Measurements from ENCODE around the gene TPRKB. TPM values are rescaled to one million over a fixed set of nuclear protein-coding genes. Genes with fewer than 3 reads are reported as not detected.
"Not testable (repeated sequence)": the region's sequence is repeated elsewhere in the genome, so short reads cannot be mapped to it uniquely, and the experiment has no call there.

The TPRKB gene
- polyA plus RNA-seq, 6 donors from 2014 or later: 71.0 to 96.4 (median 86.0) TPM

DNA sequence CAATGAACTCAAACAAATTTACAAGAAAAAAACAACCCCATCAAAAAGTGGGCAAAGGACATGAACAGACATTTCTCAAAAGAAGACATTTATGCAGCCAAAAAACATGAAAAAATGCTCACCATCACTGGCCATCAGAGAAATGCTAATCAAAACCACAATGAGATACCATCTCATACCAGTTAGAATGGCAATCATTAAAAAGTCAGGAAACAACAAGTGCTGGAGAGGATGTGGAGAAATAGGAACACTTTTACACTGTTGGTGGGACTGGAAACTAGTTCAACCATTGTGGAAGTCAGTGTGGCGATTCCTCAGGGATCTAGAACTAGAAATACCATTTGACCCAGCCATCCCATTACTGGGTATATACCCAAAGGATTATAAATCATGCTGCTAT lies 10.5 kb downstream of the TPRKB start:
- not testable (repeated sequence) for H3K4me1 Mint-ChIP-seq; ATAC-seq (ENCODE audit: low read depth in 2 of 2); H3K27me3 Mint-ChIP-seq; H3K4me3 Mint-ChIP-seq; H3K27ac Mint-ChIP-seq; H3K9me3 Mint-ChIP-seq; DNase-seq
- peaks cover 10 to 17% of the 10 kb centered on the region in 2 donors for H3K36me3 Mint-ChIP-seq

- peaks cover 0 to 17% (median 8%) of the 10 kb centered on the region in 7 donors for H3K9me3 Mint-ChIP-seq
- H3K27ac Mint-ChIP-seq: no peak overlapping the region
- DNase-seq (no peak), ATAC-seq (ENCODE audit: low read depth in 2 of 2) (no peak)
- peak overlapping the region in 1 of 8 donors; percentile 3 for H3K4me3 Mint-ChIP-seq
- peaks cover 13 to 17% (median 16%) of the 10 kb centered on the region in 3 donors for H3K27me3 Mint-ChIP-seq
- H3K4me1 Mint-ChIP-seq: no peaks in the 10 kb centered on the region
- peaks cover 0 to 16% of the 10 kb centered on the region in 2 donors for H3K36me3 Mint-ChIP-seq
These were observed 18.1 kb downstream of the TPRKB start for GRCh38 chr2:73718851-73719621.

DNA sequence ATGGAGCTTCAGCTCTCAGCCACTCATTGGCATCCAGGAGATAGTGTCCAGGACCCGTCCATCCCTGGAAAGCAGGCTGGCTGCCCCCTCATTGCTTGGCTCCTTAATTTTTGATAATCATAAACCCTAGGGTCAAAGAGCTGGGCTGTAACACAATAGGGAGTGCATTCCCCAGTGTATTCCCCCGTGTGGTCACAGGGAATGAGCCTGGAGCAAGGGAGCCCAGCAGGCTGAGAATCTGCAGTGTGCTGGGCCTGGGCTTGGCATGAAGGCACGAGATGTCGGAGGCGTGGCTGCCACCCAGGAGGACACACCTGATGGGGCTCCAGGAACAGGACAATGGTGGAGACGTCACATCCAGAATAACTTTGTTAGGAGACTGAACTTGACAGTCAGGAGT lies 18.7 kb downstream of the TPRKB start:
- H3K27ac Mint-ChIP-seq: no peak overlapping the region
- no peak for ATAC-seq (ENCODE audit: low read depth in 2 of 2)
- H3K27me3 Mint-ChIP-seq: peaks cover 17 to 23% (median 22%) of the 10 kb centered on the region in 3 donors
- H3K4me3 Mint-ChIP-seq: no peak overlapping the region
- H3K36me3 Mint-ChIP-seq: peaks cover 0 to 22% of the 10 kb centered on the region in 2 donors
- no peak for DNase-seq
- H3K9me3 Mint-ChIP-seq: peaks cover 4 to 22% (median 12%) of the 10 kb centered on the region in 7 donors
- H3K4me1 Mint-ChIP-seq: no peaks in the 10 kb centered on the region

- not testable (repeated sequence) for H3K4me3 Mint-ChIP-seq; ATAC-seq (ENCODE audit: low read depth in 2 of 2); H3K27ac Mint-ChIP-seq; H3K4me1 Mint-ChIP-seq; DNase-seq
- Mint-ChIP-seq H3K36me3 (peaks cover 0 to 20% of the 10 kb centered on the region in 2 donors), H3K27me3 (peaks cover 18 to 25% (median 24%) of the 10 kb centered on the region in 3 donors), H3K9me3 (peaks cover 5 to 26% (median 12%) of the 10 kb centered on the region in 7 donors)
These were observed 19.4 kb downstream of the TPRKB start for GRCh38 chr2:73717695-73718094.

DNA sequence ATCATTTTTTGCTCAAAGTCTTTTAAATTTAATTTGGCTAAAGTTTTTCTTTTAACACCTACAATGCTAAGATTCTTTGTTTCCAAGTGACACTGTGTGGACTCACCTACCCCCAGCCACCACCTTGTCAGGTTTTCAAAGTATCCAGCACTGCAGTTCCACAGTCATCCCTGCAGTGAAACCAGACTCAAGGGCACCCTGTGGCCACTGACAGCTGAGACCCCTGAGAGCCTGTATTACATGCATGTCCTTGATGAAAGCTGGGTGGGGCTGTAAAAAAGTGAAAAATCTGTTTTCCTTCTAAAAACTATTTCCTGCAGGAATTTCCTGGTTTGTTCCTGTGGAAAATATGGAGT lies 19.9 kb downstream of the TPRKB start:
- H3K4me3 Mint-ChIP-seq: no peak overlapping the region
- peaks cover 0 to 16% of the 10 kb centered on the region in 2 donors for H3K36me3 Mint-ChIP-seq
- H3K9me3 Mint-ChIP-seq: peaks cover 5 to 30% (median 16%) of the 10 kb centered on the region in 7 donors
- H3K27me3 Mint-ChIP-seq: peaks cover 23 to 25% (median 24%) of the 10 kb centered on the region in 3 donors
- no peak for DNase-seq
- ATAC-seq (ENCODE audit: low read depth in 2 of 2): no peak
- no peak overlapping the region for H3K27ac Mint-ChIP-seq
- H3K4me1 Mint-ChIP-seq: no peaks in the 10 kb centered on the region

DNA sequence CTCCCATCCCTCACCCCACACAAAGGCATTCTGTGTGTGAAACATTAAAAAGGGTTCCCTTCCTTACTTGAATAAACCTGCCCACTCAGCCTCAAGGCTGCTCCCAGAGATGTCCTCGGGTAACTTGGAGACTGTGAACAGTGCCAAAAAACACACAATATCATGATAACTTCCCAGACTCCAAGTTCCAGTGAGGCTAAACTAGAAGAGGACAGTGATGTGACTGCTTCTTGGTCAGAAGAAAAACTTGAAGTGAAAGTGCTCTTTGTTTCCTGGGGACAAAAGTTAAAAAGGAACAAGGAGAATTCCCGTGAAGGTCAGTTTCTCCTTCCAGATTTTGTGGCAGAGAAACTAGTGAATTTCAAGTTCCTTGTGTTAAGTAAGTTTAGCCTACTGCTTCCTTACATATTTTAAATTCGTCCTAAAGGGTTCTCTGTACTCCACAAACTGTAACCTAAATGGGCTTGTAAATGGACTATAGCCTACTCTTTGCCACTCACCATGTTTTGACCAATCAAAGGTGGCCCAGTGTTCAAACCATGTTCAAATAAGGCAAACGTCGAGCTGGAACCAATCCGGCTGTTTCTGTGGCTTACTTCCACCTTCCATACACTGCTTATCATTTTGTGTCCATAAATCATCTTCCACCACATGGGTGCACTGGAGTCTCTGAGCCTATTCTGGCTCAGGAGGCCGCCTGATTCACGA lies 20.4 kb downstream of the TPRKB start:
- DNase-seq: no peak

DNA sequence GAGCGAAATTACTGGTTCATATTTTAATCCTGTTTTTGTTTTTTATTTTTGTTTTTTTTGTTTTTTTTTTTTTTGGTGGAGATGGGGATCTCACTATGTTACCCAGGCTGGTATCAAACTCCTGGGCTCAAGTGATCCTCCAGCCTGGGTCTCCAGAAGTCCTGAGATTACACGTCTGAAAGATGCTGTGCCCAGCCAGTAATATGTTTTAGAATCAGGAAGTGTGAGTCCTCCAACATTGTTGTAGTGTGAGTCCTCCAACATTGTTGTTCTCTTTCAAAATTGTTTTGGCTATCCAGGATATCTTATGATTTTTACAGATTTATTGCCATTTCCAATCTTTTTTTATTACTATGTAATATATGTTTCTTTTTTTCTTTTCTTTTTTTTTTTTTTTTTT lies 23.1 kb downstream of the TPRKB start:
- Mint-ChIP-seq H3K27me3 (peaks cover 40 to 50% (median 49%) of the 10 kb centered on the region in 3 donors), H3K27ac (no peak overlapping the region), H3K36me3 (peaks cover 5 to 23% of the 10 kb centered on the region in 2 donors), H3K4me1 (no peaks in the 10 kb centered on the region), H3K9me3 (peaks cover 10 to 40% (median 27%) of the 10 kb centered on the region in 7 donors), H3K4me3 (no peak overlapping the region)
- ATAC-seq (ENCODE audit: low read depth in 2 of 2): no peak
- DNase-seq: no peak

More for the DNA sequence above, 20.4 kb downstream of the TPRKB start:
- ATAC-seq (ENCODE audit: low read depth in 2 of 2): no peak
- no peaks in the 10 kb centered on the region for H3K4me1 Mint-ChIP-seq
- no peak overlapping the region for H3K27ac Mint-ChIP-seq
- H3K4me3 Mint-ChIP-seq: no peak overlapping the region
- H3K9me3 Mint-ChIP-seq: peaks cover 5 to 31% (median 16%) of the 10 kb centered on the region in 7 donors
- peaks cover 27 to 28% (median 27%) of the 10 kb centered on the region in 3 donors for H3K27me3 Mint-ChIP-seq
- peaks cover 0 to 15% of the 10 kb centered on the region in 2 donors for H3K36me3 Mint-ChIP-seq

DNA sequence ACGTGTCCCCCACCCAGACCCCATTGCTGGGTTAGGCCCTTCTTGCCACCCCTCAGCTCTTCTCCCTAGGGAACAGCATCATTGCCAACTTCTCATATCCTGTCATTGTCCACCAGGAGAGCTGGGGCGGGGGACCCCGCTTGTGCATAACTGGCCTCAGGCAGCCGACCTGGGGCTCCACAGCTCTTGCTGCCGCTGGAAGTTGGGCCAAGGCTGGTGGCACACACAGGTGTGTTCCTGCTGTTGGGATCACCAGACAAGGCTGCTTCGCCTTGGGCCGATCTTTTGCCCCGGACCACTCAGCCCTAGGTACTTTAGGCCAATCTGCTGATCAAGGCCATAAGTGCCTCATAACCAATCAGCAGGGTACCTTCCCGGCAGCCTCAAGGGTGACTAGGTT lies 28.6 kb downstream of the TPRKB start:
- Mint-ChIP-seq H3K27ac (no peak overlapping the region), H3K36me3 (peaks cover 5 to 10% of the 10 kb centered on the region in 2 donors), H3K4me1 (no peaks in the 10 kb centered on the region), H3K9me3 (peaks cover 4 to 22% (median 10%) of the 10 kb centered on the region in 7 donors), H3K4me3 (peak overlapping the region in 1 of 8 donors; percentile 37), H3K27me3 (peaks cover 40 to 73% (median 59%) of the 10 kb centered on the region in 3 donors)
- ATAC-seq (ENCODE audit: low read depth in 2 of 2) (no peak), DNase-seq (no peak)

DNA sequence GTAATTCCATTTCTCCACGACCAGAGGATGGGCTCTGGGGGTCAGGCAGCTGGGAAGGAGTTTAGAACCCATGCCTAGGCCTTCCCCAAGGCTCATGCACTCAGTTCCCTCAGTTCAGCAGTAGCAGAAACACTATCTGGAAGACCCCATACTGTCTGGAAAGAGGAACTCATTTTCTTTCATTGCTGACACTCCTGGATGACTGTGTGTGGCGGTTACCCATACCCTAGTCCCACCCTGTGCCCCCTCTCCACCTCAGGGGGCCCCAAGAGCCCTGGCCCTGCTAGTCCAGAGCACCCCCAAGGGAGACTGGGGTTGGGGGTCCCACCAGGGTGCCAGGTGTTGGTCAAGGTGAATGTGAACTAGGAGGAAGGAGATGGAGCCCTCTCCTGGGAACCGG lies 29.5 kb downstream of the TPRKB start:
- peaks cover 5 to 8% of the 10 kb centered on the region in 2 donors for H3K36me3 Mint-ChIP-seq
- peaks cover 3 to 17% (median 8%) of the 10 kb centered on the region in 7 donors for H3K9me3 Mint-ChIP-seq
- H3K27ac Mint-ChIP-seq: no peak overlapping the region
- ATAC-seq (ENCODE audit: low read depth in 2 of 2) (no peak), DNase-seq (no peak)
- H3K27me3 Mint-ChIP-seq: peaks cover 38 to 80% (median 64%) of the 10 kb centered on the region in 3 donors
- H3K4me1 Mint-ChIP-seq: no peaks in the 10 kb centered on the region
- H3K4me3 Mint-ChIP-seq: no peak overlapping the region

- no peak for ATAC-seq (ENCODE audit: low read depth in 2 of 2)
- Mint-ChIP-seq H3K4me1 (no peaks in the 10 kb centered on the region), H3K4me3 (no peak overlapping the region), H3K9me3 (peaks cover 3 to 14% (median 6%) of the 10 kb centered on the region in 7 donors), H3K27me3 (peaks cover 32 to 85% (median 68%) of the 10 kb centered on the region in 3 donors), H3K36me3 (peaks cover 5 to 8% of the 10 kb centered on the region in 2 donors), H3K27ac (no peak overlapping the region)
- no peak for DNase-seq
These were observed 30.1 kb downstream of the TPRKB start for GRCh38 chr2:73707058-73707457.

DNA sequence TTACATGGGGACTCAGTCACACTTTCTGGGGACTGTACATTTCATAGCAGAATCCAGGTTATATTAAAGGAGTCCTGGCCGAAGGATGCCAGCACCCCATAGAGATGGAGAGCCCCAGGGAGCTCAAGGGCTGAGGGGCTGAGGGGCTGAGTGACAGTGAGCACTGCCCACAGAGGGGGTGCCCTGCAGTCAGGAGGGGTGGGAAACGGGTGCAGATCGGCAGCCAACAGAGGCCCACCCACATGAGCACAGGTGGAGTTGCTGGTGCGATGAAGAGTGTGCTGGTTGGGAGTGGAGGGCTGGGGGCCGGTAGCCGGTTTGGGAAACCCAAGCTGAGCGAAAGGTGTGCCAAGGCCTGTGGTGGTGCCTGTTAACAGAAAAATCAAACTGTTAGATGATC lies 32.1 kb downstream of the TPRKB start:
- Mint-ChIP-seq H3K9me3 (peaks cover 0 to 8% (median 4%) of the 10 kb centered on the region in 7 donors), H3K27ac (no peak overlapping the region), H3K36me3 (peaks cover 5 to 8% of the 10 kb centered on the region in 2 donors), H3K4me1 (no peaks in the 10 kb centered on the region), H3K27me3 (peaks cover 31 to 87% (median 70%) of the 10 kb centered on the region in 3 donors), H3K4me3 (no peak overlapping the region)
- DNase-seq (no peak), ATAC-seq (ENCODE audit: low read depth in 2 of 2) (no peak)

DNA sequence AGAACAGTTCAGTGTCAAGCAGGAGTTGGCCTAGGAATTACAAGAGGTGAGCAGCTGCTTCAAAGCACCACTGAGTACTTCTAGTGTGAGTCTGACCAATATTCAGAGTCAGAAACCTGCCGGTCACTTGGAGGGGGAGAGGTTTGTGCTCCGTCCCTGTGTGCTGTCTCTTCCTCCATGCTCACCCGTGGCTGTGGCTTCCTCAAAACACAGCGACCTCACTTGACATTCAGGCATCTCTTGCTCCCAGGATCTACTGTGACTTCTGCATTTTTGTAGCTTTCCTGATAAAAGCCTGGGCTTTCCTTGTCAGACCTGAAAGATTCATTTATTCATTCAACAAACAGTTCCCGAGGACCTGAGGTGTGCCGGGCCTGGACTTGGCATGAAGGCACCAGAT lies 32.9 kb downstream of the TPRKB start:
- Mint-ChIP-seq H3K27me3 (peaks cover 28 to 85% (median 62%) of the 10 kb centered on the region in 3 donors), H3K27ac (no peak overlapping the region), H3K36me3 (no peaks in the 10 kb centered on the region), H3K4me1 (no peaks in the 10 kb centered on the region), H3K4me3 (no peak overlapping the region), H3K9me3 (peaks cover 0 to 3% (median 0%) of the 10 kb centered on the region in 7 donors)
- no peak for DNase-seq
- ATAC-seq (ENCODE audit: low read depth in 2 of 2): no peak

DNA sequence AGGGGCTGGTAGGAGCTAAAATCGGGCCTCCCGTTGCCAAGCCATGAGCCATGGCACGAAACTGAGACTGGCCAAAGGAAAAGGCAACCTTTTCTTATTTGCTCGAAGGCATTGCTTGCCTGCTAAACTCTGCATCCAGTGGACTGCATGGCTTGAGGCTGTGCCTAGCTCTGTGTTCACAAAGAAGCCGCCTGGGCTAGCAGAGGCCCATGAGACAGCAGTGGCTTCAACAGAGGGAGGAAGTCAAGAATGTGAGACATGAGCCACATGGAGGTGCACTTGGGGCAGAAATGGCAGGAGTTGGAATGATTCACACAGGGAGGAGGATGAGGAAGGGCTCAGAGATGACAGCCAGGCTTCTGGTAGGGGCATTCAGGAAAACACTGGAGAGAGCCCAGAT lies 33.5 kb downstream of the TPRKB start:
- no peak overlapping the region for H3K4me3 Mint-ChIP-seq
- ATAC-seq (ENCODE audit: low read depth in 2 of 2) (no peak), DNase-seq (no peak)
- no peaks in the 10 kb centered on the region for H3K4me1 Mint-ChIP-seq
- peaks cover 0 to 6% (median 0%) of the 10 kb centered on the region in 7 donors for H3K9me3 Mint-ChIP-seq
- no peaks in the 10 kb centered on the region for H3K36me3 Mint-ChIP-seq
- H3K27me3 Mint-ChIP-seq: peaks cover 28 to 81% (median 56%) of the 10 kb centered on the region in 3 donors
- peak overlapping the region in 1 of 6 donors; percentile 44 for H3K27ac Mint-ChIP-seq
